ENCODE data around the gene OLFM1. TPM values are rescaled to one million over a fixed set of nuclear protein-coding genes. Genes with fewer than 3 reads are reported as not detected.

Gene OLFM1
- total RNA-seq, 1 experiment from 2014 or later = 0.06 TPM

GRCh38 chr9:135076143-135076875 lies 11.2 kb upstream of the OLFM1 start:
- no peak for DNase-seq (ENCODE audit: low read depth)

GRCh38 chr9:135076876-135077430 lies 10.5 kb upstream of the OLFM1 start:
- no peak for DNase-seq (ENCODE audit: low read depth)

- DNase-seq (ENCODE audit: low read depth) = peak; percentile 7
Observed at GRCh38 chr9:135077497-135078200, 9.8 kb upstream of the OLFM1 start.

GRCh38 chr9:135078361-135078821 lies 9.1 kb upstream of the OLFM1 start:
- no peak for DNase-seq (ENCODE audit: low read depth)

DNA sequence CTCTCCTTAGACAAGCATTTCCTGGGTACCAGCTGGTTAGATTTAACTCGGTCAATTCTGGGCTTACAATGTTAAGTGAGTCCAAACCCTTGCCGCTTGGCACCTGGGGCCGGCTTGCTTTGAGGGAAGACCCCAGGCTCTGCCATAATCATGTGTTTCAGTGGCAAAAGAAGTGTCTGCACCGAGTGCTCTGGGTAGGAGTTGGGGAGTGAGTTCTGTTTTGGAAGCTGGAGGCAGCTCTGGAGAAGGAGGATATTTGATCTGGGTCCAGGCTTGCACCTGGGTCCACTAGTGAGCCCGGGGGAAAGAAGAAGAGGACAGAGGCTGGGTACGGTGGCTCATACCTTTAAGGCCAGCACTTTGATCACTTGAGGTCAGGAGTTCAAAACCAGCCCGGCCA lies 8.4 kb upstream of the OLFM1 start:
- no peak for DNase-seq (ENCODE audit: low read depth)

GRCh38 chr9:135079676-135080075 lies 7.8 kb upstream of the OLFM1 start:
- DNase-seq (ENCODE audit: low read depth) = no peak

DNA sequence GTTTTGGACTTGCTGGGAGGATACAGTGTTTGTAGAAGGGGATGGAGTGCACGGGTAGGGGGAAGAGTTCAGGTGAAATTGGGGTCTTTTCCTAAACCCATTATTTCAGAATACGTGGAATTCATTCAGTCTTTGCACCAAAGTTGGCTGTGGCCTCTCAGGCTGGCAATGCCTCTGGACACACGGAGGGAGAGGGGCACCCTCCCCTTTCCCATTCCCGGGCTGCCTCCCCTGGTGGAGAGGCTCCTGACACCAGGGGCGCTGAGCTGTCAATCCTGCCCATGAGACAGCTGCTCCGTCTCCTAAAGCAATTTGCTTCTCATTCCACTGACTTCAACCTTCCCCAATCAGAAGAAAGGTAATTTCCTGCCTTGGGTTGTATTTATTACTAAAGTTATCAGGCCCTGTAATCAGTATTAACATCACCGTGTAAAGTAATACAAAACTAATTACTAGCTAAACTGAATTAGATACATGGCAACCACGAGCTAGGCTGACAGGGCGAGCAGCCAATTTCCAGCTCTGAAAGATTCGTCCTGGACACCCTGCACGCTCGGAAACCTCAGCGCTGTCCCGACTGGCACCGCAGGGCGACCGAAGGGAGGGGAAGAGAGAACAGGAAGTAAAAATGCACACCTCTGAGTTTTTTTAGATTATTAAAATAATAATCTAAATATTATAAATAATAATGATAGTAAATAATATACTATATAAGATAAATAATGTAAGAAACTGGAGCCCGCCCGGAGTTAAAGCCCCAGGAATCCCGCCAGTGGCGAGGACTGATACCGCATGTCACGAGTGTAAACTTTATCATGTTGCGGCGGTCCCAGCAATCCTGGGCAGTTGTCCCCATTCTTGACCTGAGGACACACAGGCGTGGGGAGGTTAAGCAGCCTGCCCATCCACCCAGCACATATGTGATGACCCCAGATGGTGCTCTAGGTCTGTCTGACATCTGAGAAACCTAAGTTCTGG lies 6.9 kb upstream of the OLFM1 start:
- no peak for DNase-seq (ENCODE audit: low read depth)

- DNase-seq (ENCODE audit: low read depth) = no peak
Observed at GRCh38 chr9:135081264-135081660, 6.2 kb upstream of the OLFM1 start.

DNA sequence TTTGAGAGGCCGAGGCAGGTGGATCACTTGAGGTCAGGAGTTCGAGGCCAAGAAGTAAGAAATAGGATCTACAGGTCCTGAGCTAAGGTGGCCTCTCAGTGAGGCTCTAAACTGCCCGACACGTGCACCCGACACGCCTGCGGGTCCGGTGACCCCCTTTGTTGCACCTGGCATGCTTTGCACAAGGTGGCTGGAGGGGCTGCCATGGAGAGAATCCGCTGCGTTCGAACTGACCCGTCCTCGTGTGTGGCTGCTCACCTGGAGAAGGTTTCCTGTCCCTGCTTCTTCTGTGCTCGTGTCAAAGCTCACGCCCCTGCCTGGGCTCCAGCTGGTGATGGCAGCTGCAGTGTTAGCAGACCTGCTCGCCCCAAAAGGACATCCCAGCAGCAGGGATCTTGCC lies 5.7 kb upstream of the OLFM1 start:
- DNase-seq (ENCODE audit: low read depth) = no peak

DNA sequence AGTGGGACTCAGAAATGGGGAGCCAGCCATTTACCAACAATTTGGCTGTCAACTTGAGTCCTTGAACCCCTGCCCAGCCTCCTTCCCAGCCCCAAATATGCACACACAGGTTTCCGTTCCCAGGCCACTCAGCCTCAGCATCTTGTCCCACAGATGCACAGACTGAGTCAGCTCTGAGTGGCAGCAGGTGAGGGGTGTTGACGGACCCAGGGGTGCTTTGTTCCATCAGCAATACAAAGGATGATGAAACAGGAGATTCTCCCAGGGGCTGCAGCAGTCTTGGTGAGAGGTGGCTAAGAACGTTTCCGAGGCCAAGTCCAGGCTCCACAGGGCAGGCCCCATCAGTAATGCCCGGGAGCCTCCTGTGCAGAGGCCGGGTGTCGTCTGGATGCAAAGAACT lies 4.9 kb upstream of the OLFM1 start:
- no peak for DNase-seq (ENCODE audit: low read depth)

DNA sequence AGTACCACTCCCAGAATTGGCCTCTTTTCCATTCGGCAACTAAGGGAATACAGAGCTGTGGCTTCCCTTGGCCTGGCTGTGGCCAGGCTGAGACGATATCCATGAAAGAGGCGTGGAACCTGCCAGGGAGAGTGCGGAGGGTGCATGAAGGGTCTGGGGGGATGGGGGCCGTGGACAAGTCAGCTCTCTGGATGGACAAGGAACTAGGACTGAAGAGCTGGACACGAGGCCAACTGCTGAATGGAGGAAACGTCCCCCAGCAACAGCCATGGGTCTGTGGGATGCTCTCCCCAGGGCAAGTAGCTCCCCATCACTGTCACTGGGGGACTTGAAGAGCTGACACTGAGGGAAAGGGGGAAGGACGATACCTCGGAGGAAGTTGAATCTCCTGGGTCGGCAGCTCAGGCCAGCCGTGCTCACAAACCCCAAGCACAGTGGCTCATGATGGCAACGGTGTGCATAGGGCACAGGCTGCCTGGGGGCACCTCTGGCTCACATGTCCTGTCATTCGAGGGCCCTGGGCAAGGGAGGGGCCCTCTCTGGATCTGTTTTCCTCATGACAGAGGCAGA lies 4.1 kb upstream of the OLFM1 start:
- no peak for DNase-seq (ENCODE audit: low read depth)

DNA sequence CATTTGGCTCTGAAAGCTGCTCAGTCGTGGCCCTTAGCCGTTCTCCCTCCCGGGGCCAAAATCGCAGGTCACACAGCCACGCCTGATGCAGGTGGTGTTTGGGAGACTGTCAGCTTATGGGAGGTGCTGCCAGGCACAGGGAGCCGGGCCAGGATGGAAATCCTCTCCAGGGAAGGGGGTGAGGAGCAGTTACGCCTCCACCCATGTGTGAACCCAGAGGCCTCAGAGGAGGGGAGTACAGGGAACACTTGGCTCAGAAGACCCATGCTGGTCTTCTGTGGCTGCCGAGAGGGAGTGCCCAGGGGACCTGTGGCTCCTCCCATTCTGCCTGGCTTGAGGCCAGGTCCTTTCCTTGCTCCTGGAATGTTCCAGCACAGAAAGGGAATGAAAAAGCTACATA lies 3.6 kb upstream of the OLFM1 start:
- DNase-seq (ENCODE audit: low read depth) = no peak

DNA sequence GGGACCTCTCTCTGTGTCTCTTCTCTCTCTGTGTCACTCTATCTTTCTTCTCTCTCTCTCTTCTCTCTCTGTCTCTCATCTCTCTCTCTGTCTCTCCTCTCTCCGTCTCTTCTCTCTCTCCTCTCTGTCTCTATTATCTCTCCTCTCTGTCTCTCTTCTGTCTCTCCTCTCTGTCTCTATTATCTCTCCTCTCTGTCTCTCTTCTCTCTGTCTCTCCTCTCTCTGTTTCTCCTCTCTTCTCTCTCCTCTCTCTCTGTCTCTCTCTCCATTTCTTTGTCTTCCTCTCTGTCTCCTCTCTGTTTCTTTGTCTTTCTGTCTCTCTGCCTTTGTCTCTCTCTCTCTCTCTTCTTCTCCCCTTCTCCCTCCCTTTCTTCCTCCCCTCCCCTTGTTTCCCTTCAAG lies 3.2 kb upstream of the OLFM1 start:
- no peak for DNase-seq (ENCODE audit: low read depth)

DNA sequence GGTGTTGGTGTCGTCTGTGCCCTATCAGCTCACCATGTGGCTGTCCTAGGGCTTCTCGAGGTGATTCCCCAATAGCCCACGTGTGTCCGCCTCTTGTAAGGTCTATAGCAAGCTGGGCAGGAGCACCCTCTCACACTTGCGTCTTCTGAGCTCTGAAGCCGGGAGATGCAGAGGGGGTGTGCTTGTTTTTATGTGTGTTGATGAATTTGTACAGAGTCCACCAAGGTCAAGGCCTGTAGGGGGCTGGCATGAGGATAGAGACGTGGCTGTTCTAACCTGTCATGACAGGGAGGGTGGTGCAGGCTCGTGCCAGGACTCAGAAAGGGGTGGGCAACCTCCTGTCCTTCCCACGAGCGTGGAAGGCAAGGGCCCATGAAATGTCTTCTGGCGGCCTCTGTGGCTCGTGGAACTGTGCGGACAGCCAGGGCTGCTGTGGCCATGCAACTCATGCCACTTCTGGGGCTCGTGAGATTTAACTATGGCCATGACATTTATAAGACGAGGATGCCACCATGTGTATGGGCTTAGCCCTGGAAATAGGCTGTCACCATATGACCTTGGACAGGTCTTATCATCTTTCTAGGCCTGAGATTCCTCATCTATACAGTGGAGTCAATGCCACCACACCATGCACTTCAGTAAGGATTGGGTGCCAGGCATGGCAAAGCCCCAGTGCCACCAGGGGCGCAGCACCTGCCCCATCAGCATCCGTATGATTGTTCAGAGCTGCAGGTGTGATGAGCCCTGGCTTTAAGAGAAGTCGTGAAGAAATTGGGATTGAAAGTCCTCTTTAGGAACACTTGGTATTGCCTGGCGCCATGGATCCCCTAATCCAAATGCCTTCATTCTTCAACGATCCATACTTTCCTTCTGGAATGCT lies 2.3 kb upstream of the OLFM1 start:
- DNase-seq (ENCODE audit: low read depth) = no peak

DNA sequence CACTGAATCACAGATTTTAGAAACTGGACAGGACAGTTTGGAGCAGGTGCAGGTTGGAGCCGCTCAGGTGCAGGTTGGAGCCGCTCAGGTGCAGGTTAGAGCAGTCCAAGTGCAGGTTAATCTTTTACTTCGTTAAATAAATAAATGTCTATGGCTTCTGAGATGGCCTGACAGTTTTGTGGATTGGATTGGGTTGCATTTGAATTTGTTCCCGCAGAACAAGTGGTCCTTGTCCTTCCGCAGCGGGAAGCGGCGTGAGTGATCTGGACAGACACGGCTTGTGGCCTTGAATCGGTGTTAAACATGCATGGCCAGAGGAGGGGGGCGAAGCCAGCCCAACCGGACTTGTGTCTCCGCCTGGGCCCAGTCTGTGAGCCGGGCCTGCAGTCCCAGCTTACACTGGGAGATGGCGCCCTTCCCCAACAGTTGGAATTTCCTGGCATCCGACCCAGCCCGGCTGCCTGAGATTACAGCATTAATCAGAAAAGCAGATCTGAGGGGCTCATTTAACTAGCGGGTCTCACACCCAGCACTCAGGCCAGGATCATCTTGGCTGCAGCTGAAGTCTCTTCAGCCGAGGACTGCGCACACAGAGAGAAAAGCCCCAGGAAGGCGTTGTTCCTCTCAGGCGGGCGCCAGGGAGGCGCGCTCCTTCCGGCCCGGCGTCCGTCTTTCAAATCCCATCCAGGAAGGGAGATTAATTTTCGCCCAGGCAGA lies 1.5 kb upstream of the OLFM1 start:
- DNase-seq (ENCODE audit: low read depth) = peak; percentile 63

GRCh38 chr9:135086597-135087488 lies 625 bp upstream of the OLFM1 start:
- no peak for DNase-seq (ENCODE audit: low read depth)

GRCh38 chr9:135087899-135088347 lies 455 bp downstream of the OLFM1 start:
- no peak for DNase-seq (ENCODE audit: low read depth)

DNA sequence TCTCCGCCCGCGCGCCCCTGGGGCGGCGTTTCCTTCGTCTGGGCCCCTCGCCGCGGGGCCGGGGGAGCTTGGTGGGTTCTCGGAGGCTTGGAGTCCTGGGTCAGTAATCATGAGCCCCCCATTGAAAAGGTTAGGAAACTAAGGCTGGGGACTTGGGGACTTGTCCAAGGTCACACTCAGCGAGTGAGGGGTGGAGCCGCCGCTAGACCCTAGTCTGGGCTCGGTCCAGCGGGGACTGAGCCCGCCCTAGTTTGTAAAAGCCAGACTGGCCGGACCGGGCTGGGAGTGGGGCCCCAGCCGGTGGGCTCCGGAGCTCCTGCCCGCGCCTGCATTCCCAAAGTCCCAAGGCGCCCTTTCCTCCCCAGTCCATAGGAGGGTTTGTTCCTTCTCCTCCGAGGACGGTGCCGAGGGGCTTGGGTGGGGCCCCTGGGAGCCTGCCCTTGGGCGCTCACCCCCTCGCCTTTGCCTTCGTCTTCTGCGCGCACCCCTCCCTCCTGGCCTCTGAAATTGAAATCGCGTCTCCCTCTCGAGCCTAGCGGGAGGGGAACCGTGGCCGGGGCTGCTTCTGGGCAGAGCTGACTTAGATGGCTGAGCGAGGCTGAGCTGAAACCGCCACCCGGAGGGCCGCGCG lies 995 bp downstream of the OLFM1 start:
- DNase-seq (ENCODE audit: low read depth) = no peak

All from HT1080 (cell line).